GM12878 (cell line): ENCODE data around the gene RACGAP1. TPM values are rescaled to one million over a fixed set of nuclear protein-coding genes. Genes with fewer than 3 reads are reported as not detected.
"Not testable (repeated sequence)": the region's sequence is repeated elsewhere in the genome, so short reads cannot be mapped to it uniquely, and the experiment has no call there.

Source experiments
- ATAC-seq: fragments of 200-7000 bp; cut with Tn5 transposase; 3 replicates; pipeline ENCODE4 v1.9.1; 2020; ENCODE audit warnings: mild to moderate bottlenecking, moderate library complexity
- BruUV-seq: library from RNA; stranded (reverse); fragments of 400-500 nt; replicated peaks from 2 replicates; lab custom pipeline; 2021; lab: Mats Ljungman, UMichigan
- CTCF ChIA-PET: fragments of 300-600 bp; sonication (Branson Sonifier 250); formaldehyde crosslinking; extraction: SDS; loops from one replicate; lab custom pipeline; 2021; ENCODE audit warnings: inconsistent platforms; lab: Yijun Ruan, JAX
- POLR2A ChIA-PET: fragments of 350-600 bp; formaldehyde crosslinking; extraction: SDS; loops from one replicate; lab custom pipeline; 2021; ENCODE audit warnings: inconsistent platforms; lab: Charles Lee
- RAD21 ChIA-PET: fragments of 300-600 bp; sonication (Branson Sonifier 250); formaldehyde crosslinking; loops from one replicate; lab custom pipeline; 2023; ENCODE audit warnings: antibody characterized with exemption; ENCODE audit not compliant: unreplicated experiment; lab: Charles Lee
- SMC1A ChIA-PET: fragments of 300-600 bp; sonication (Branson Sonifier 250); formaldehyde crosslinking; loops from one replicate; lab custom pipeline; 2023; ENCODE audit not compliant: unreplicated experiment, uncharacterized antibody; lab: Charles Lee
- DNase-seq: peaks from one replicate; pipeline ENCODE4 v3.0.0-alpha.2; 2011; ENCODE audit warnings: low read depth, low spot score
- FAIRE-seq: peaks from 3 replicates; lab custom pipeline; 2011; peaks lifted over from hg19 to GRCh38; lab: Jason Lieb, UNC
- H2AFZ ChIP-seq: 2 replicates; pipeline ENCODE4 v1.6.0; 2011; ENCODE audit warnings: low read depth, low read length, control low read depth; ENCODE audit not compliant: control insufficient read depth
- H3K27ac ChIP-seq: 2 replicates; pipeline ENCODE4 v1.5.1; 2011; ENCODE audit warnings: control low read depth; ENCODE audit not compliant: control insufficient read depth, insufficient read depth
- H3K27me3 ChIP-seq, 2 experiments: replicated peaks in 1 of 2; 2 replicates each; pipeline versions ENCODE4 v1.6.0 to v1.6.1; 2011; ENCODE audit warnings: low read length in 1 of 2; ENCODE audit not compliant: control insufficient read depth in 2 of 2, insufficient read depth in 2 of 2
- H3K36me3 ChIP-seq, 2 experiments: 2 replicates each; pipeline ENCODE4 v1.5.1; 2011; ENCODE audit warnings: low read length in 1 of 2; ENCODE audit not compliant: control insufficient read depth in 2 of 2, insufficient read depth in 2 of 2
- H3K4me1 ChIP-seq: 2 replicates; pipeline ENCODE4 v1.6.1; 2011; ENCODE audit warnings: mild to moderate bottlenecking, low read length, moderate library complexity, mixed read lengths; ENCODE audit not compliant: control insufficient read depth, insufficient read depth
- H3K4me2 ChIP-seq: 2 replicates; pipeline ENCODE4 v1.6.0; 2011; ENCODE audit warnings: control low read depth; ENCODE audit not compliant: control insufficient read depth, insufficient read depth
- H3K4me3 ChIP-seq: fragments of 200-600 bp; sonication (generic); 2 replicates; pipeline ENCODE4 v1.5.1; 2016
- H3K79me2 ChIP-seq: 2 replicates; pipeline ENCODE4 v1.6.0; 2011; ENCODE audit warnings: low read length; ENCODE audit not compliant: control insufficient read depth, insufficient read depth
- H3K9ac ChIP-seq: 2 replicates; pipeline ENCODE4 v1.8.0; 2011; ENCODE audit warnings: low read length, control low read depth, mixed read lengths; ENCODE audit not compliant: control insufficient read depth, insufficient read depth
- H3K9me3 ChIP-seq: replicated peaks from 3 replicates; pipeline ENCODE4 v1.5.1; 2011; ENCODE audit warnings: mild to moderate bottlenecking, low read length; ENCODE audit not compliant: control insufficient read depth, insufficient read depth
- H4K20me1 ChIP-seq: 2 replicates; pipeline ENCODE4 v1.6.0; 2011; ENCODE audit not compliant: control insufficient read depth, insufficient read depth
- E2F8 ChIP-seq: fragments of 450-650 bp; IDR thresholded peaks from 2 replicates; pipeline ENCODE4 v1.6.1; 2018; ENCODE audit warnings: mild to moderate bottlenecking, low read depth, moderate library complexity; ENCODE audit not compliant: partially characterized antibody
- EGR1 ChIP-seq, 2 experiments: IDR thresholded peaks; 1 replicate in 1 of 2; 2 replicates in 1 of 2; pipeline ENCODE4 v1.6.1; 2011 to 2012; ENCODE audit warnings: low read depth in 2 of 2, low read length in 2 of 2, borderline replicate concordance in 1 of 2, mild to moderate bottlenecking in 1 of 2, moderate library complexity in 1 of 2
- ESRRA ChIP-seq: IDR thresholded peaks from 2 replicates; pipeline ENCODE4 v1.6.1; 2012; ENCODE audit warnings: mild to moderate bottlenecking, low read length, improper control_type of control experiment
- FOS ChIP-seq: IDR thresholded peaks from 3 replicates; pipeline ENCODE4 v1.6.1; 2011; ENCODE audit warnings: borderline replicate concordance; ENCODE audit not compliant: insufficient read length; ENCODE audit errors: extremely low read depth
- IKZF1 ChIP-seq: fragments of 450-650 bp; conservative IDR thresholded peaks from 2 replicates; pipeline ENCODE4 v1.6.1; 2017; ENCODE audit warnings: antibody characterized with exemption, mild to moderate bottlenecking
- IRF4 ChIP-seq: IDR thresholded peaks from 2 replicates; pipeline ENCODE4 v1.6.1; 2011; ENCODE audit warnings: low read depth, low read length
- TCF7 ChIP-seq: IDR thresholded peaks from 2 replicates; pipeline ENCODE4 v1.6.1; 2014; ENCODE audit warnings: antibody characterized with exemption, borderline replicate concordance
- WGBS: methylation state at CpG from one replicate; pipeline ENCODE4 v1.1.6; 2016; ENCODE audit warnings: low lambda C conversion rate; ENCODE audit not compliant: insufficient replicate concordance, insufficient coverage; ENCODE audit errors: missing lambda C conversion rate; 5-methylcytosine and 5-hydroxymethylcytosine counted together
- in situ Hi-C: fragments of 300-500 bp; cut with MboI; formaldehyde crosslinking; loops from 9 replicates; pipeline ENCODE4 v1.14.3; 2018; ENCODE audit warnings: mixed read lengths
- intact Hi-C: fragments of 100-400 bp; cut with micrococcal nuclease; formaldehyde crosslinking; loops from one replicate; pipeline ENCODE4 v1.14.2; 2022; ENCODE audit not compliant: unreplicated experiment
- polyA plus RNA-seq, 11 experiments: library from polyadenylated mRNA; depleted of rRNA in 4 of 11; unstranded in 6 of 11; stranded (reverse) in 5 of 11; fragments of >200 nt; fragmentation: Nextera tagmentation in 4 of 11; fragmentation: Illumina TruSeq in 1 of 11; extraction: Ambion mirVana in 4 of 11; extraction: Trizol in 1 of 11; gene quantifications; 1 replicate in 1 of 11; 2 replicates in 10 of 11; pipeline versions ENCODE4 v1.2.1 to v1.2.3, GENCODE V29; 2011 to 2016; ENCODE audit warnings: inconsistent platforms in 2 of 11, missing spikeins in 2 of 11, low read depth in 1 of 11
- total RNA-seq, 4 experiments: library from RNA; depleted of rRNA in 3 of 4; stranded (reverse); fragments of >200 nt in 3 of 4; fragmentation: Illumina TruSeq in 1 of 4; extraction: Trizol in 1 of 4; gene quantifications; 2 replicates each; pipeline versions ENCODE4 v1.2.1 to v1.2.3, GENCODE V29; 2013 to 2021

Gene RACGAP1
- total and polyA plus RNA-seq, 10 of the 15 experiments (the other 5 are each of a cell fraction or from before 2014, with no cell fraction given): 32.4 to 87.9 (median 76.2) TPM

GRCh38 chr12:50032854-50033581, 7.7 kb upstream of the RACGAP1 start (continued):
- TF ChIP-seq E2F8: no peak
- peak in 1 of 2 experiments; percentile 29; a peak in 1 of 3 replicates for TF ChIP-seq EGR1 (IDR thresholded peaks at IDR 0.05; ENCODE audit: borderline replicate concordance in 1 of 2, low read depth in 2 of 2, low read length in 2 of 2)
- no peak for TF ChIP-seq FOS
- TF ChIP-seq ESRRA: no peak

- ATAC-seq: no peak
- no peak overlapping the region for H3K4me3 ChIP-seq
- no peaks in the 10 kb centered on the region for H3K27me3 ChIP-seq
- no peaks in the 10 kb centered on the region for H3K4me1 ChIP-seq
- intact Hi-C loops: no loop called here
- no peak for DNase-seq
- no peak for FAIRE-seq
- H3K27ac ChIP-seq: no peak overlapping the region
- ChIA-PET RAD21 (no interaction called here), CTCF (interaction anchor here (0.8 to 2.1 kb wide), 3 partner anchors 38 to 78 kb away, joined by 3 to 7 read pairs (median 3); no protein-coding TSS in a partner anchor), SMC1A (interaction anchor here (0.6 kb wide), 1 partner anchor 18 kb away, joined by 3 read pairs; no protein-coding TSS in a partner anchor), POLR2A (no interaction called here)
- no peaks in the 10 kb centered on the region for H3K79me2 ChIP-seq
- H2AFZ ChIP-seq: peak overlapping the region; percentile 39; the same call in 1 of the 2 replicates
- no peak overlapping the region for H3K9ac ChIP-seq
- H3K36me3 ChIP-seq: no peaks in the 10 kb centered on the region
- WGBS: 70% methylated on average over 11 of the region's 21 CpGs
- in situ Hi-C loops: no loop called here
- no peak for TF ChIP-seq IRF4
- no peak for TF ChIP-seq TCF7
- peak; percentile 22; the same call in 1 of the 2 replicates for TF ChIP-seq IKZF1
- H3K9me3 ChIP-seq: no peaks in the 10 kb centered on the region
- H3K4me2 ChIP-seq: 0 out of 2 replicates have a peak overlapping the region, but pooled peaks have one; percentile 17
- no peaks in the 10 kb centered on the region for H4K20me1 ChIP-seq
- BruUV-seq: no TSS peak
These were observed 7.2 kb upstream of the RACGAP1 start for GRCh38 chr12:50032515-50032853.

- ATAC-seq, in situ Hi-C loops, FAIRE-seq: not testable (repeated sequence)
These were observed 5.2 kb upstream of the RACGAP1 start for GRCh38 chr12:50030449-50030848.

More at GRCh38 chr12:50030449-50030848, 5.2 kb upstream of the RACGAP1 start:
- H3K4me2 ChIP-seq, H2AFZ ChIP-seq, DNase-seq, H3K27me3 ChIP-seq, H3K9me3 ChIP-seq, H3K4me3 ChIP-seq, H3K4me1 ChIP-seq, H3K27ac ChIP-seq, H4K20me1 ChIP-seq, H3K9ac ChIP-seq, POLR2A ChIA-PET, BruUV-seq, intact Hi-C loops, H3K36me3 ChIP-seq, H3K79me2 ChIP-seq: not testable (repeated sequence)
- ChIA-PET CTCF (interaction anchor here (0.9 to 15.2 kb wide), 3 partner anchors 8 to 84 kb away, joined by 3 to 114 read pairs (median 5); no protein-coding TSS in a partner anchor), SMC1A (interaction anchor here (0.6 to 1.3 kb wide), 3 partner anchors 40 to 104 kb away, joined by 3 read pairs; no protein-coding TSS in a partner anchor), RAD21 (interaction anchor here (0.6 kb wide), 1 partner anchor 387 kb away, joined by 3 read pairs; no protein-coding TSS in a partner anchor)
- WGBS: 78% methylated on average over 9 of the region's 9 CpGs
